H1 (cell line): ENCODE data around the gene HSD17B2. TPM values are rescaled to one million over a fixed set of nuclear protein-coding genes. Genes with fewer than 3 reads are reported as not detected.

Experiments
- CTCF ChIA-PET: fragments of 300-600 bp; sonication (Branson Sonifier 250); formaldehyde crosslinking; loops from one replicate; lab custom pipeline; 2021; ENCODE audit not compliant: partially characterized antibody; lab: Charles Lee
- POLR2A ChIA-PET: fragments of 300-600 bp; sonication (Branson Sonifier 250); formaldehyde crosslinking; loops from one replicate; lab custom pipeline; 2021; ENCODE audit warnings: inconsistent platforms; ENCODE audit not compliant: partially characterized antibody; lab: Charles Lee
- DNase-seq, 2 experiments: peaks; one replicate each; pipeline versions ENCODE4 v3.0.0 to v3.0.0-alpha.2; 2010 to 2022; ENCODE audit warnings: low spot score in 2 of 2, low read depth in 1 of 2, mixed read lengths in 1 of 2
- FAIRE-seq: peaks from 2 replicates; lab custom pipeline; 2011; peaks lifted over from hg19 to GRCh38; lab: Jason Lieb, UNC
- H2AFZ ChIP-seq: 2 replicates; pipeline ENCODE4 v1.8.1; 2012; ENCODE audit warnings: low read length, inconsistent platforms
- H2AK5ac ChIP-seq: 2 replicates; pipeline ENCODE4 v1.6.1; 2013; ENCODE audit warnings: low read depth, low read length
- H2BK120ac ChIP-seq: replicated peaks from 2 replicates; pipeline ENCODE3; 2013; ENCODE audit warnings: low read depth, low read length, inconsistent platforms
- H2BK12ac ChIP-seq: 2 replicates; pipeline ENCODE4 v1.6.1; 2013; ENCODE audit warnings: low read depth, low read length
- H2BK15ac ChIP-seq: 2 replicates; pipeline ENCODE4 v1.6.1; 2013; ENCODE audit warnings: low read length
- H2BK20ac ChIP-seq: 2 replicates; pipeline ENCODE4 v1.6.1; 2013; ENCODE audit warnings: low read length
- H2BK5ac ChIP-seq: 2 replicates; pipeline ENCODE4 v1.6.1; 2013; ENCODE audit warnings: low read depth, low read length
- H3K14ac ChIP-seq: 2 replicates; pipeline ENCODE4 v1.6.1; 2013; ENCODE audit warnings: inconsistent platforms; ENCODE audit not compliant: insufficient read length
- H3K18ac ChIP-seq: 2 replicates; pipeline ENCODE4 v1.6.1; 2013; ENCODE audit warnings: low read length; ENCODE audit errors: extremely low read depth
- H3K23ac ChIP-seq: 2 replicates; pipeline ENCODE4 v1.6.1; 2013; ENCODE audit warnings: inconsistent platforms; ENCODE audit not compliant: insufficient read length
- H3K23me2 ChIP-seq: 2 replicates; pipeline ENCODE4 v1.6.1; 2013; ENCODE audit warnings: low read depth, low read length
- H3K27ac ChIP-seq: 2 replicates; pipeline ENCODE4 v1.6.1; 2011; ENCODE audit warnings: low read depth, low read length, inconsistent platforms
- H3K27me3 ChIP-seq, 4 experiments: replicated peaks in 1 of 4; 1 replicate in 1 of 4; 2 replicates in 3 of 4; pipeline versions ENCODE4 v1.6.1 to v1.8.1; 2011 to 2013; ENCODE audit warnings: low read length in 3 of 4, mild to moderate bottlenecking in 3 of 4, inconsistent platforms in 2 of 4, mixed read lengths in 2 of 4, moderate library complexity in 1 of 4; ENCODE audit not compliant: control insufficient read depth in 3 of 4, insufficient read depth in 3 of 4; ENCODE audit errors: extremely low read depth in 1 of 4
- H3K36me3 ChIP-seq, 4 experiments: 2 replicates each; pipeline versions ENCODE4 v1.6.1 to v1.8.1; 2011 to 2013; ENCODE audit warnings: mild to moderate bottlenecking in 4 of 4, low read length in 3 of 4, moderate library complexity in 2 of 4, control low read depth in 1 of 4, inconsistent platforms in 1 of 4; ENCODE audit not compliant: insufficient read depth in 4 of 4, control insufficient read depth in 2 of 4
- H3K4ac ChIP-seq: replicated peaks from 2 replicates; pipeline ENCODE3; 2013; ENCODE audit warnings: low read length, low read depth, mixed read lengths, inconsistent platforms; ENCODE audit not compliant: insufficient read length
- H3K4me1 ChIP-seq, 4 experiments: replicated peaks in 1 of 4; 1 replicate in 1 of 4; 2 replicates in 3 of 4; pipeline versions ENCODE4 v1.6.1 to v1.8.1; 2011 to 2013; ENCODE audit warnings: low read length in 3 of 4, inconsistent platforms in 2 of 4, mixed read lengths in 1 of 4; ENCODE audit not compliant: insufficient read depth in 4 of 4, control insufficient read depth in 3 of 4
- H3K4me2 ChIP-seq, 2 experiments: 2 replicates each; pipeline versions ENCODE4 v1.6.1 to v1.8.1; 2011 to 2013; ENCODE audit warnings: low read depth in 2 of 2, low read length in 2 of 2, control low read depth in 1 of 2, inconsistent platforms in 1 of 2, mild to moderate bottlenecking in 1 of 2; ENCODE audit not compliant: insufficient read depth in 1 of 2
- H3K4me3 ChIP-seq, 4 experiments: fragments of 200-600, 300-600 bp in 1 of 4; sonication (generic), shearing (Covaris generic), sonication (Bioruptor Twin) in 1 of 4; 2 replicates each; pipeline versions ENCODE4 v1.5.1 to v1.8.1; 2011 to 2016; ENCODE audit warnings: low read length in 4 of 4, low read depth in 3 of 4, control low read depth in 2 of 4, inconsistent platforms in 2 of 4, mild to moderate bottlenecking in 2 of 4, mixed read lengths in 1 of 4, moderate library complexity in 1 of 4; ENCODE audit not compliant: insufficient read depth in 2 of 4; ENCODE audit errors: extremely low read depth in 1 of 4
- H3K56ac ChIP-seq: replicated peaks from 2 replicates; pipeline ENCODE3; 2013; ENCODE audit warnings: low read depth, mild to moderate bottlenecking, mixed read lengths, low read length, inconsistent platforms; ENCODE audit not compliant: insufficient read length
- H3K79me1 ChIP-seq: 2 replicates; pipeline ENCODE4 v1.6.1; 2013; ENCODE audit warnings: low read depth, low read length, control low read depth
- H3K79me2 ChIP-seq, 2 experiments: 2 replicates each; pipeline versions ENCODE4 v1.6.1 to v1.8.1; 2012 to 2013; ENCODE audit warnings: low read length in 2 of 2, mild to moderate bottlenecking in 2 of 2, inconsistent platforms in 1 of 2; ENCODE audit not compliant: insufficient read depth in 2 of 2, control insufficient read depth in 1 of 2
- H3K9ac ChIP-seq, 4 experiments: replicated peaks in 1 of 4; 1 replicate in 1 of 4; 2 replicates in 3 of 4; pipeline versions ENCODE4 v1.6.1 to v1.8.1; 2011 to 2013; ENCODE audit warnings: low read depth in 3 of 4, low read length in 3 of 4, control low read depth in 2 of 4, mild to moderate bottlenecking in 2 of 4, moderate library complexity in 2 of 4, inconsistent platforms in 1 of 4; ENCODE audit errors: extremely low read depth in 1 of 4
- H3K9me3 ChIP-seq, 2 experiments: 2 replicates each; pipeline versions ENCODE4 v1.6.1 to v1.8.1; 2012 to 2013; ENCODE audit warnings: mild to moderate bottlenecking in 2 of 2, moderate library complexity in 2 of 2, control low read depth in 1 of 2, inconsistent platforms in 1 of 2, low read depth in 1 of 2, low read length in 1 of 2, mixed read lengths in 1 of 2; ENCODE audit not compliant: insufficient read depth in 2 of 2
- H4K20me1 ChIP-seq, 2 experiments: replicated peaks in 1 of 2; 2 replicates each; pipeline versions ENCODE3 to v1.8.1; 2011 to 2013; ENCODE audit warnings: inconsistent platforms in 2 of 2, low read length in 2 of 2, mild to moderate bottlenecking in 1 of 2; ENCODE audit not compliant: insufficient read depth in 2 of 2, control insufficient read depth in 1 of 2
- H4K5ac ChIP-seq: 2 replicates; pipeline ENCODE4 v1.6.1; 2013; ENCODE audit warnings: low read length, low read depth, mixed read lengths, inconsistent platforms; ENCODE audit not compliant: insufficient read length
- H4K8ac ChIP-seq: 2 replicates; pipeline ENCODE4 v1.8.0; 2013; ENCODE audit warnings: mild to moderate bottlenecking, moderate library complexity, low read length, inconsistent platforms; ENCODE audit not compliant: insufficient read depth; ENCODE audit errors: extremely low read depth
- H4K91ac ChIP-seq: replicated peaks from 2 replicates; pipeline ENCODE3; 2013; ENCODE audit warnings: low read length, mixed read lengths, inconsistent platforms; ENCODE audit not compliant: insufficient read length
- ASH2L ChIP-seq: fragments of 200-600, 300-600 bp; sonication (generic); IDR thresholded peaks from one replicate; pipeline ENCODE4 v1.7.1; 2017; ENCODE audit warnings: low read length
- CBX8 ChIP-seq: fragments of 300-800, 300-1000 bp; sonication (generic); IDR thresholded peaks from 2 replicates; pipeline ENCODE4 v1.7.1; 2016; ENCODE audit warnings: low read depth, low read length, borderline replicate concordance
- CREB1 ChIP-seq: IDR thresholded peaks from 2 replicates; pipeline ENCODE4 v1.6.1; 2012; ENCODE audit warnings: inconsistent platforms
- CTBP2 ChIP-seq: IDR thresholded peaks from 2 replicates; pipeline ENCODE4 v1.7.0; 2011; ENCODE audit warnings: borderline replicate concordance, mild to moderate bottlenecking, moderate library complexity, mixed read lengths, low read length; ENCODE audit not compliant: insufficient read depth, insufficient read length
- EGR1 ChIP-seq: IDR thresholded peaks from 2 replicates; pipeline ENCODE4 v1.6.1; 2011; ENCODE audit warnings: low read depth, low read length, borderline replicate concordance
- FOSL1 ChIP-seq: IDR thresholded peaks from 2 replicates; pipeline ENCODE4 v1.6.1; 2011; ENCODE audit warnings: mild to moderate bottlenecking, low read depth, low read length, moderate library complexity; ENCODE audit not compliant: insufficient read depth
- POU5F1 ChIP-seq: IDR thresholded peaks from 2 replicates; pipeline ENCODE4 v1.6.1; 2011; ENCODE audit warnings: low read depth, mild to moderate bottlenecking, low read length, moderate library complexity
- RFX5 ChIP-seq: IDR thresholded peaks from 2 replicates; pipeline ENCODE4 v1.6.1; 2011; ENCODE audit warnings: low read depth, low read length, improper control_type of control experiment, borderline replicate concordance
- SIRT6 ChIP-seq: IDR thresholded peaks from one replicate; pipeline ENCODE4 v1.7.1; 2012; ENCODE audit warnings: low read length, inconsistent platforms
- SP1 ChIP-seq: IDR thresholded peaks from 2 replicates; pipeline ENCODE4 v1.6.1; 2011; ENCODE audit warnings: low read depth, low read length
- SRF ChIP-seq: IDR thresholded peaks from 2 replicates; pipeline ENCODE4 v1.6.1; 2011; ENCODE audit warnings: mild to moderate bottlenecking, low read depth, low read length, moderate library complexity
- TAF1 ChIP-seq: IDR thresholded peaks from 2 replicates; pipeline ENCODE4 v1.6.1; 2011; ENCODE audit warnings: mild to moderate bottlenecking, low read depth, low read length
- TEAD4 ChIP-seq: IDR thresholded peaks from 2 replicates; pipeline ENCODE4 v1.6.1; 2012; ENCODE audit warnings: low read depth, low read length, inconsistent platforms, mixed read lengths
- WGBS, 2 experiments: shearing (Covaris generic) in 1 of 2; methylation state at CpG; one replicate each; pipeline versions ENCODE4 v1.1.6 to v1.1.7; 2013 to 2015; ENCODE audit warnings: low lambda C conversion rate in 2 of 2, mixed read lengths in 2 of 2, inconsistent platforms in 1 of 2, low coverage in 1 of 2, missing lambda C conversion rate in 1 of 2; ENCODE audit not compliant: insufficient replicate concordance in 2 of 2, insufficient coverage in 1 of 2, insufficient read length in 1 of 2; ENCODE audit errors: extremely low coverage in 1 of 2, missing lambda C conversion rate in 1 of 2; 5-methylcytosine and 5-hydroxymethylcytosine counted together
- polyA plus RNA-seq, 7 experiments: library from polyadenylated mRNA; depleted of rRNA in 3 of 7; stranded (reverse) in 5 of 7; unstranded in 2 of 7; fragments of >200 nt in 5 of 7; fragments of 200-250 nt in 2 of 7; gene quantifications; 1 replicate in 5 of 7; 2 replicates in 1 of 7; 4 replicates in 1 of 7; pipeline versions ENCODE4 v1.2.1 to v1.2.3, GENCODE V29; 2011 to 2013; ENCODE audit warnings: missing spikeins in 2 of 7, mixed read lengths in 2 of 7
- total RNA-seq: library from RNA; stranded (reverse); fragmentation: NEBNext Ultra II Directional; extraction: Animal tissue kit (Norgen Biotek cat#: 25700); gene quantifications from 2 replicates; pipeline ENCODE4 v1.2.1, GENCODE V29; 2021
- TF ChIP-seq, protein P1 (sequence below): IDR thresholded peaks from 2 replicates; pipeline ENCODE4 v1.6.1; 2012; ENCODE audit warnings: inconsistent platforms

The HSD17B2 gene
- total and polyA plus RNA-seq, 2 of the 8 experiments (the other 6 are each of a cell fraction or from before 2014, with no cell fraction given), result not detected

DNA sequence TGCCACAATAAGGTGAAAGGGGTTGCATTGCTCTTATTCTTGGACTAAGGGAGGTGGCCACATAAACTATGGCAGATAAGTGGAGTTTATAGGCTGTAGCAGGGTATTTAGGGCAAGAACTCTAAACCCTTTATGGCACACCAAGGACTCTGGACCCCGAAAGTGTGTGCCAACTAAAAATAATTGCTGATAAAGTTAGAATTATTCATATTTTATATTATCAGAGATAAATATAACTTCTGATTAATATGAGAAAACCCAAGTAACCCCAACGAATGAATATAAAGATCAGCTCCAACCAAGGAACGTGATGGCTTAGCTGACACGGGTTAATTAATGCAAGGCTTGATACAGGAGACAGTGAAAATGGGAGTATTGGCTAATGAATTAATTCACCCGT is 15.0 kb upstream of the HSD17B2 start:
- FAIRE-seq (no peak), DNase-seq (no peak)
- no peaks in the 10 kb centered on the region for H3K79me1 ChIP-seq
- no peak overlapping the region for H3K4me2 ChIP-seq
- H3K27ac ChIP-seq, result no peak overlapping the region
- H2BK20ac ChIP-seq, result no peak overlapping the region
- no peak overlapping the region for H2BK120ac ChIP-seq
- H3K9ac ChIP-seq, result no peak overlapping the region
- no peak overlapping the region for H4K5ac ChIP-seq
- H3K36me3 ChIP-seq, result no peaks in the 10 kb centered on the region
- H4K91ac ChIP-seq, result no peak overlapping the region
- no peak overlapping the region for H2BK5ac ChIP-seq
- no peaks in the 10 kb centered on the region for H3K79me2 ChIP-seq
- no peaks in the 10 kb centered on the region; a peak in 2 of 7 replicates for H3K27me3 ChIP-seq
- no peak overlapping the region for H3K4me3 ChIP-seq
- CTCF ChIA-PET, result interaction anchor here (0.7 to 3.0 kb wide), 3 partner anchors 22 to 555 kb away, joined by 3 to 16 read pairs (median 5); no protein-coding TSS in a partner anchor
- no peak overlapping the region for H2AK5ac ChIP-seq
- TF ChIP-seq RFX5, result no peak
- no peak for TF ChIP-seq TAF1
- TF ChIP-seq CTBP2, result no peak
- TF ChIP-seq FOSL1, result no peak
- no peak for TF ChIP-seq EGR1
- no peak for TF ChIP-seq SRF
- no peak for TF ChIP-seq CREB1
- no peak for TF ChIP-seq CBX8
- no peak for TF ChIP-seq TEAD4
- TF ChIP-seq ASH2L, result no peak
- TF ChIP-seq SIRT6, result no peak
- no peak for TF ChIP-seq POU5F1
- TF ChIP-seq, protein P1, sequence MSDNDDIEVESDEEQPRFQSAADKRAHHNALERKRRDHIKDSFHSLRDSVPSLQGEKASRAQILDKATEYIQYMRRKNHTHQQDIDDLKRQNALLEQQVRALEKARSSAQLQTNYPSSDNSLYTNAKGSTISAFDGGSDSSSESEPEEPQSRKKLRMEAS, result no peak
- TF ChIP-seq SP1, result no peak
- H2BK15ac ChIP-seq, result no peak overlapping the region
- no peak overlapping the region for H3K18ac ChIP-seq
- no peak overlapping the region for H3K56ac ChIP-seq
- peaks cover 2 to 3% of the 10 kb centered on the region in 2 experiments; a peak in 2 of 4 replicates for H3K9me3 ChIP-seq
- no peak overlapping the region for H3K23ac ChIP-seq
- 85% methylated on average over 5 of the region's 5 CpGs; no CpG with 5 or more reads in 1 of the 2 experiments for WGBS, 2 experiments
- H2AFZ ChIP-seq, result no peak overlapping the region
- no peak overlapping the region for H3K4ac ChIP-seq
- no peaks in the 10 kb centered on the region for H4K20me1 ChIP-seq
- no peak overlapping the region for H4K8ac ChIP-seq
- H3K23me2 ChIP-seq, result no peaks in the 10 kb centered on the region
- H3K14ac ChIP-seq, result no peak overlapping the region
- POLR2A ChIA-PET, result no interaction called here
- H2BK12ac ChIP-seq, result no peak overlapping the region
- H3K4me1 ChIP-seq, result no peaks in the 10 kb centered on the region
